Muscle layer of colon (tissue), 2 donors: ENCODE measurements around the gene HNRNPF.

ENCODE experiments used
- H3K27ac ChIP-seq: one replicate; pipeline ENCODE4 v1.7.0; 2013; ENCODE audit warnings: low read depth, mild to moderate bottlenecking, low read length, moderate library complexity
- H3K27me3 ChIP-seq, 2 donors: one replicate each; pipeline ENCODE4 v1.7.0; 2013; ENCODE audit warnings: low read length in 2 of 2, mild to moderate bottlenecking in 2 of 2; ENCODE audit not compliant: insufficient read depth in 2 of 2, control insufficient read depth in 1 of 2
- H3K36me3 ChIP-seq: one replicate; pipeline ENCODE4 v1.7.0; 2013; ENCODE audit warnings: mild to moderate bottlenecking, low read length; ENCODE audit not compliant: insufficient read depth
- H3K4me1 ChIP-seq: one replicate; pipeline ENCODE4 v1.7.0; 2013; ENCODE audit warnings: mild to moderate bottlenecking, low read length; ENCODE audit not compliant: insufficient read depth
- H3K4me3 ChIP-seq, 2 donors: one replicate each; pipeline ENCODE4 v1.7.0; 2013; ENCODE audit warnings: low read length in 2 of 2, low read depth in 1 of 2, mild to moderate bottlenecking in 1 of 2, moderate library complexity in 1 of 2
- H3K9ac ChIP-seq: one replicate; pipeline ENCODE4 v1.7.0; 2013; ENCODE audit warnings: low read length
- H3K9me3 ChIP-seq: one replicate; pipeline ENCODE4 v1.7.0; 2013; ENCODE audit warnings: mild to moderate bottlenecking, low read length
- donor health status: abdominal sarcoma.
- donor health status: Adenocarcinoma of cecum.

HNRNPF gene

DNA sequence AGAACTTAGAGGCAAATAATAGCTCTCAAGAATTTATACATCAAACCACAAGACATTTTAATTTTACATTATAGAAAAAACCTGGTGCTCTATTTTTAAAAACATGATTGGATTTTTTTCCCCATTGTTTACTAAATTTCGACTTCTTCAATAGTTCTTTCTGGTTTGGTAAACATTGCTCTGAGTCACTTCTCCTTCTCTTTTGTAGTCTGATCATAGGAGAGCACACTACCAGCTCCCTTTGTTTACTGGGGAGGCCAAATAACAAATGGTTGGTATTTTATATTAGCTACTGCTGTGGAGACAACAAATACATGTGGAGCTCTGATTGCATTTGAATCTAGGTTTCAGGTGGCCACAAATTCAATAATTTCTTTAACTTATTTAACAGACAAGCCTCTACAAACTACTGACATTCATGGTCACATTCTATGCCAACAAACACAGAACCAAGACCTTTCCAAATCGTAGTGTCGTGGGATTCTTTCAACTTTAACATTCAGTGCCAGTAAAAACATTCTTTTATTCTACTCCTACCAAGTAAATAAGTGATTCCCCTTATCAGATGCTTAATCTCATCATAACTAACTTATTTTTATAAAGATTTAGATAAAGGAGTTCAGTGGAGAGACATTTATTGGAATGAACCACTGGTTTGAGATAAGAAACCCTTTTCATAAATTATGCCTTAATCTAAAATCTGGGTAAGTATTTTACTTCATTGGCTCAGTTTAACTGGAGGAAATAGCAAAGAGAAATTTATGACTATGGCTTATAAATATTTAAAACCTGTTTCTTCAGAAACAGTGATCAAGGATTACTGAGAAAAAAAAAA is 55.3 kb downstream of the HNRNPF start:
- Histone ChIP-seq H3K27me3 (no peaks in the 10 kb centered on the region), H3K4me1 (no peaks in the 10 kb centered on the region), H3K4me3 (no peak overlapping the region), H3K36me3 (no peaks in the 10 kb centered on the region), H3K9ac (no peak overlapping the region), H3K9me3 (no peaks in the 10 kb centered on the region), H3K27ac (no peak overlapping the region)

DNA sequence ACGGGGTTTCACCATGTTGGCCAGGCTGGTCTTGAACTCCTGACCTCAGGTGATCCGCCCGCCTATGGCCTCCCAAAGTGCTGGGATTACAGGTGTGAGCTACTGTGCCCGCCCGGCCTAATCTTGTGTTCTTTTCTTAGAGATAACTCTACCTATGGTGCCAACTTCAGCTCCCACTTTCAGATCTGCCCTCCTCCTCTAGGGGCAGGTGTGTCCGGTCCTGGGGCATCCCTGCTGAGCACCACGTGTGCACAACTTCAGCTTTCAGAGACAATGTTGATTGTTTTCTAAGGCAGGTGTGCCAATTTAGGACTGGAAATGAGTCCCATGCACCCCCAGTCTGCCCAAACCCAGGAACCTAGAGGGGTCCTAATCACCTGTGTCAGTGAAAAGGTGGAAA is 56.0 kb downstream of the HNRNPF start:
- Histone ChIP-seq H3K9me3 (no peaks in the 10 kb centered on the region), H3K27ac (no peak overlapping the region), H3K4me3 (no peak overlapping the region)

DNA sequence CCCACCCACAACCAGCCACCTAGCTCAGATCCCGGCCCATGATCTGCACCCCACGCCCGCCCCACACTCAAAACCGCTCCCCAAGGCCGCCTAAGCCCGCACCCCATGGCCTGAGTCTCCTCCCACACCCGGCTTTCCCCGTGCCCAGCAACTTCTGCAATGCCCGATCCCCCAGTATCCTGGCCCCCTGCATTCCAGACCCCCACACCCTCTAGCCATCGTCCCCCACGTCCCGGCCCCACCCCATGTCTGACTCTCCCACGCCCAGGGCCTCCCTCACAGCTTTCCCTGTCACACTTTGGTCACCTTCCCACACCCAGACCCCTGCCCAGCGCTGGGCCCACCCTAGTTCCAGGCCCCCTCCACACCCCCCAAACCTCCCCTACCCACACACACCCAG is 57.7 kb downstream of the HNRNPF start:
- no peak overlapping the region for H3K4me3 ChIP-seq
- no peaks in the 10 kb centered on the region for H3K36me3 ChIP-seq
- no peaks in the 10 kb centered on the region for H3K4me1 ChIP-seq
- no peak overlapping the region for H3K9ac ChIP-seq
- no peaks in the 10 kb centered on the region for H3K9me3 ChIP-seq
- H3K27ac ChIP-seq = no peak overlapping the region
- H3K27me3 ChIP-seq = no peaks in the 10 kb centered on the region

More for the DNA sequence above, 56.0 kb downstream of the HNRNPF start:
- Histone ChIP-seq H3K36me3 (no peaks in the 10 kb centered on the region), H3K9ac (no peak overlapping the region), H3K27me3 (no peaks in the 10 kb centered on the region), H3K4me1 (no peaks in the 10 kb centered on the region)

DNA sequence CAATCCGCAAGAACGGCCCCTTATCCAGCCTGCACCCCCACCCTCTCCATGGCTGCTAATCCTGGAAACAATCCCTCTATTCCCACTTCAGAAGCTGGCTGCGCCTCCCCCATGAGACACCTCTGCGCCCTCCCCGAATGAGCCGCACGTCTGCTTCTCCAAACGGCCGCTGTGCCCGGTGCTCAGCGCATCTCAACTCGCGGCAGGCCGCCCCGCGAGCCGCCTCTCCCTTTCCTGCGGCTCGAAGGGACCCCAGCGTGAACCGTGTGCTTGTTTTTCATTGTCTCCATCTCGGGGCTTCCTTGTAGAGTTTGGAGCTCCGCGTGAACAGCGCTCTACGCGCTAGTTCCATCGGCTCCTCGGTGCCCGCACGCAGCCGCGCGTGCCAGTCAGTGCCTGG is 58.3 kb downstream of the HNRNPF start:
- Histone ChIP-seq H3K27me3 (no peaks in the 10 kb centered on the region), H3K9ac (no peak overlapping the region), H3K4me3 (no peak overlapping the region), H3K27ac (no peak overlapping the region), H3K36me3 (no peaks in the 10 kb centered on the region), H3K9me3 (no peaks in the 10 kb centered on the region), H3K4me1 (no peaks in the 10 kb centered on the region)

DNA sequence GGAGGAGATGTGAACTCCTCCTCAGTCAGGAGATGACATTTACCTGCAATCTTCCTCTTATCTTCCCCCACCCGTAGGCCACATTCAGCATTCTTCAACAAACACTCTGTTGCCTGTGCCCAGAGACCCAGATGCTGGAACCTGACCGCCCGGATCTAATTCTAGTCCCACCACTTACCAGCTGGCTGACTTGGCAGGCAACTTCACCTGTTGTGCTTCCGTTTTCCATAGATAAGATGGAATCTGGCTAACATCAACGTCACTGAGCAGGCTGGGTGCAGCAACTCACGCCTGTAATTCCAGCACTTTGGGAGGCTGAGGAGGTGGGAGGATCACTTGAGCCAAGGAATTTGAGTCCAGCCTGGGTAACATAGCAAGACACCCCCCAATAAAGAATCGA is 58.8 kb downstream of the HNRNPF start:
- Histone ChIP-seq H3K36me3 (no peaks in the 10 kb centered on the region), H3K9me3 (no peaks in the 10 kb centered on the region), H3K27ac (no peak overlapping the region), H3K27me3 (no peaks in the 10 kb centered on the region), H3K4me3 (no peak overlapping the region), H3K9ac (no peak overlapping the region), H3K4me1 (no peaks in the 10 kb centered on the region)

DNA sequence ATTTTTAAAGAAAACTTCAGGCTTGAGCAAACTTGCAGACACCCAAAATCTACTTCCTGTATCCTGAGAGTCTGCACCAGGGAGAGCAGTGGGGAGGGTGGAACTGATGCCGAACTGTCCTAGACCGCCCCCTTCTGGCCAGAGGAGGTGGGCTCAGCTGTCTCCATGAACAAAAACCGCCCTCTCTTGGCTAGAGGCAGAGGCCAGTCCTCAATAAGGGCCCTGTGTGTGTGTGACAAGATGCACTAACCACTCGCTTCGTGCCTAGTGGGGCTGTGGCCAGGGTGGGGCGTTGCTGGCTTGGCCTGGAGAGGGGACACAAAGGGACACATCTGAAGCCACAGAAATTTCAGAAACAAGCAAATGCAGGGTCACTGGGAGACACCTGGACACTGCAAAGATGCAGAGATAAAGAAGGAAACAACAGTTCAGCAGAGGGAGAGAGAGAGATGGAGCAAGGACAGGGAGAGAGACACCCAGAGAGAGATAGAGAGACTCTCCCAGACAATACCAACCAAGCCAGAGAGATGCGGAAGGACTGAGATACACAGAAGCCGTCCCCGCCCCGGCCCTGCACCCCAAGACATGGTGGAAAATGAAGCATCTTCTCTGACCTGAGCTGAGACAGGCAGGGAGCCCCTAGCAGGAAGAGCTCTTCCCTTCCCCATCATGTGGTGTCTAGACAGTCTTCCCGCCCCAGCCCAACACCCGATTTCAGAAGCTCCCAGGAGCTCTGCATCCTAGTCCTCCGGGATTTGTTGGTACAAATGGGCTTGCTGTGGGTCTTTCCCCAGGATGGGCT is 60.3 kb downstream of the HNRNPF start:
- Histone ChIP-seq H3K9ac (no peak overlapping the region), H3K27me3 (no peaks in the 10 kb centered on the region), H3K27ac (no peak overlapping the region), H3K9me3 (no peaks in the 10 kb centered on the region), H3K4me1 (no peaks in the 10 kb centered on the region), H3K36me3 (no peaks in the 10 kb centered on the region), H3K4me3 (no peak overlapping the region)

DNA sequence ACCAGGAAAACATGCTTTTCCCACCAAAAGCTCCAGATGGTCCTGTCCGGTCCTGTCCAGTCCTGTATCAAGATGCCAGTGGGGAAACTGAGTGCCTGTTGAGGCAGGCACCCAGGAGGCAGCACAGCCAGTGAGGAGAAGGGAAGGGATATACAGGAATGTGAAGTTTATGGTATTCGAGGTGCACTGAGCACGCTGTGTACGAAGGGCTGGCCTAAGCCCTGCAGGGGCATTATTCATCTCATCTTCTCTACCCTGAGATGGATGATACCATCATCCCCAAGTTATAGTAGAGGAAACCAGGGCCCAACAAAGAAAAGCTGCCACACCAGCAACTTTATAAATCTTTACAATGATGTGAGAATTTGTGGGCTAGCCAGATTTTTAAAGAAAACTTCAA is 61.0 kb downstream of the HNRNPF start:
- Histone ChIP-seq H3K27ac (no peak overlapping the region), H3K4me3 (no peak overlapping the region), H3K27me3 (no peaks in the 10 kb centered on the region), H3K36me3 (no peaks in the 10 kb centered on the region), H3K4me1 (no peaks in the 10 kb centered on the region), H3K9ac (no peak overlapping the region), H3K9me3 (no peaks in the 10 kb centered on the region)

DNA sequence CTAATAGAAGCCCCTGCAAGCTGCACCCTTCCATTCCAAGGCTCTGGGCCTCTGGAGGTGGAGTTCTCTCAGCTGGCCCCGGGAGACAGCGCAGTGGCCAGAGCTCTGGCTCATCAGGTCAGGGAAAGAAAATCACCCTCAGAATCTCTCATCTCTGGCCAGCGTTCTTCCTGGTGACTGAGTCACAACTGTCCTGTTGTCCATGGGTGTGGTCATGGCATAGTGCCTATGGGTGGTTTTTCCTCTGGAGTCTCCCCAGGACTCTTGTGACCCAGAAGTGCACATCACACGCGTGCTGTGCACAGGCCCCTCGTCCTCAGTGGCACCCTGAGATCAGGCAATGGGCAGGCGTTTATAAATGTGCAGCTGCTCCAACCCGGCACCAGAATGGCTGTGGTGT is 64.9 kb downstream of the HNRNPF start:
- Histone ChIP-seq H3K36me3 (no peaks in the 10 kb centered on the region), H3K4me3 (no peak overlapping the region), H3K4me1 (no peaks in the 10 kb centered on the region), H3K27me3 (peaks cover 0 to 3% of the 10 kb centered on the region in 2 donors), H3K9ac (no peak overlapping the region), H3K9me3 (no peaks in the 10 kb centered on the region), H3K27ac (no peak overlapping the region)

DNA sequence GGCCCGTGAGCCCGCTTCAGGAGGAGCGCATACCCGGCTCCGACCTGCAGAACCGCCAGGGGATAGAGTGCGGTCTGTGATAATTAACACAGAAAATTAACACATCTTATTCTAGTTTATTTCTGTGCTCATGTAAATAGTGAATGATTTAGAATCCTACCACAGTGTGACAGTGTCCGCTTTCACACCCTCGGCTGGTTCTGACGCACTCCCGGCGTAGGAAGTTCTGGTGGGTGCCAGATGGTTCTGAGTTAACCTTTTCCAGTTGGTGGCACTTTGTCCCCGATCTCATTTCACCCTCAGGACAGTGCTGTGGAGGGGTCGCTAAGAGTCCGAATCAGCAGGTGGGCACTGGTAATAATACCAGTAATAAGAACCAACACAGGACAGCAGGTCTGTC is 65.9 kb downstream of the HNRNPF start:
- H3K4me1 ChIP-seq = no peaks in the 10 kb centered on the region
- peaks cover 0 to 4% of the 10 kb centered on the region in 2 donors for H3K27me3 ChIP-seq
- H3K27ac ChIP-seq = no peak overlapping the region
- H3K4me3 ChIP-seq = no peak overlapping the region
- H3K9me3 ChIP-seq = no peaks in the 10 kb centered on the region
- no peak overlapping the region for H3K9ac ChIP-seq
- no peaks in the 10 kb centered on the region for H3K36me3 ChIP-seq

DNA sequence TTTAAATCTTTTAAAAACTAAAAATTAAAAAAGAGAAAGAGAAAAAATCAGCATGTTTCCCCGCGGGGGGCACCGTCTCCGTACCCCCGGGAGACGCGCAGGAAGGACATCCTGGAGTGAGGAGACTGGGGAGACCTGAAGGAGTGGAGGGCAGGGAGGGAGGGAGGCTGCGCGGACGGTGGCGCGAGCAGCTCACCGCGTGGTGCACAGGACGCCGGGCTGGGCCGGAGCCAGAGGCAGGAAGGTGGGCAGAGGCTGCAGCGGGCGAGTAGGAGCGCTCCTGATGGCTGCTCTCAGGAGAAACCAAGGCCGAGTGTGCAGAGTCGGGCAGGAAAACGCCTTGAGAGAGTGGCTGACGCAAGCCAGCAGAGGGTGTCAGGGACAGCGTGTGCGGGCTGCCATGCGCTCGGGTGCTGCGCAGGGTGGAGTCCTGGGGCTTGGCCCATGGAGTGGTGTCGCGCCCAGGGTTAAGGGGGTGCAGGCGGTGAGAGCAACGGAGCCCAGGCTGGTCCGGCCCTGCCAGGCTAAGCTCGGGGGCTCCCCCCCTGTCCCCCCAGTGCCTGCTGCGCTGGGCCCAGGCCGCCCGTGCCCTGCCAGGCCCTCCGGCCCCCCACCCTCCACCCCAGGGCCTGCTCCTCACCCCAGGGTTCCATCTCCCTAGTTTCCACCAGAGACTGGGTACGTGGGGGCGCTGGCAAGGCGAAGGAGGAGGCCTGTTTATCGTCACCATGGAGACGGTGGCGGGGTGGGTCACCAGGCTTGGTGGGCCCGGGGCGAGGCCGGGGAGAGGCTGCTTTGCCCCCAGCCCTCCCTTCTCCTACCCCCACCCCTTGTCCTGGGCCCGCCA is 66.5 kb downstream of the HNRNPF start:
- peaks cover 0 to 4% of the 10 kb centered on the region in 2 donors for H3K27me3 ChIP-seq
- no peak overlapping the region for H3K27ac ChIP-seq
- no peaks in the 10 kb centered on the region for H3K36me3 ChIP-seq
- no peak overlapping the region for H3K4me3 ChIP-seq
- no peaks in the 10 kb centered on the region for H3K4me1 ChIP-seq
- no peaks in the 10 kb centered on the region for H3K9me3 ChIP-seq
- H3K9ac ChIP-seq = no peak overlapping the region

DNA sequence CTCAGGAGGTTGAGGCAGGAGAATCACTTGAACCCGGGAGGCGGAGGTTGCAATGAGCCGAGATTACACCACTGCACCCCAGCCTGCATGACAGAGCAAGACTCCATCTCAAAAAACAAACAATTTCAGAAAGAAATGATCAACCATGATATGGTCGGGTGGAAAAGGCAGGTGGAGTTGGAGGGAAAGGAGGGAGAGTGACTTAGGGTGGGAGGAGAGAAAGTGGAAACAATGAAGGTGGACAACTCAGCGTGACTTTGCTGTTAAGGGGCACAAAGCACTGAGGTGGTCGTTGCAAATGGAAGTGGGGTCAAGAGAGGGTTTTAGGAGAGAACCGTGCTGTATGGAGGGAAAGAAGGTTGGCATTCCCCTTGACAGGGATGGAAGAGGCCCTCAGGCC is 67.5 kb downstream of the HNRNPF start:
- Histone ChIP-seq H3K9ac (no peak overlapping the region), H3K27ac (no peak overlapping the region), H3K4me1 (no peaks in the 10 kb centered on the region), H3K27me3 (peaks cover 0 to 4% of the 10 kb centered on the region in 2 donors), H3K4me3 (no peak overlapping the region), H3K9me3 (no peaks in the 10 kb centered on the region), H3K36me3 (no peaks in the 10 kb centered on the region)
